Activated CD4-positive, alpha-beta T cell treated with anti-CD3 and anti-CD28 coated beads, Interleukin-10, Interleukin-2, amounts not matched to agents 100 ng/mL and 50 ng/mL, durations not matched to agents 16 hours and 8 hours (primary cell): ENCODE data around the gene ATXN3L.
"Not testable (repeated sequence)": the region's sequence is repeated elsewhere in the genome, so short reads cannot be mapped to it uniquely, and the experiment has no call there.

Source experiments
- DNase-seq: peaks from one replicate; pipeline ENCODE4 v3.0.0-alpha.2; 2020

Gene ATXN3L

GRCh38 chrX:13304052-13304451 lies 15.8 kb downstream of the ATXN3L start:
- DNase-seq: no peak

- DNase-seq: not testable (repeated sequence)
Measured at GRCh38 chrX:13303248-13303647, 16.6 kb downstream of the ATXN3L start.

- DNase-seq: no peak
Measured at GRCh38 chrX:13298836-13299235, 21.0 kb downstream of the ATXN3L start.

GRCh38 chrX:13295841-13296240 lies 24.0 kb downstream of the ATXN3L start:
- DNase-seq: no peak

GRCh38 chrX:13293700-13294099 lies 26.2 kb downstream of the ATXN3L start:
- no peak for DNase-seq

GRCh38 chrX:13290891-13291614 lies 28.8 kb downstream of the ATXN3L start:
- DNase-seq: no peak

- DNase-seq: no peak
Measured at GRCh38 chrX:13288671-13289070, 31.2 kb downstream of the ATXN3L start.

GRCh38 chrX:13287816-13288215 lies 32.0 kb downstream of the ATXN3L start:
- no peak for DNase-seq

- no peak for DNase-seq
Measured at GRCh38 chrX:13285693-13286092, 34.2 kb downstream of the ATXN3L start.

GRCh38 chrX:13285229-13285628 lies 34.6 kb downstream of the ATXN3L start:
- no peak for DNase-seq

GRCh38 chrX:13284570-13284969 lies 35.3 kb downstream of the ATXN3L start:
- DNase-seq: no peak

- DNase-seq: no peak
Measured at GRCh38 chrX:13283950-13284546, 35.8 kb downstream of the ATXN3L start.

GRCh38 chrX:13283512-13283911 lies 36.3 kb downstream of the ATXN3L start:
- no peak for DNase-seq

GRCh38 chrX:13281289-13281688 lies 38.6 kb downstream of the ATXN3L start:
- DNase-seq: no peak

- no peak for DNase-seq
Measured at GRCh38 chrX:13279279-13280018, 40.4 kb downstream of the ATXN3L start.

- DNase-seq: no peak
Measured at GRCh38 chrX:13277539-13277938, 42.3 kb downstream of the ATXN3L start.

GRCh38 chrX:13276991-13277390 lies 42.9 kb downstream of the ATXN3L start:
- DNase-seq: no peak

- DNase-seq: no peak
Measured at GRCh38 chrX:13275031-13275430, 44.8 kb downstream of the ATXN3L start.

- DNase-seq: no peak
Measured at GRCh38 chrX:13272426-13272825, 47.4 kb downstream of the ATXN3L start.

- DNase-seq: no peak
Measured at GRCh38 chrX:13271511-13271910, 48.3 kb downstream of the ATXN3L start.

- DNase-seq: no peak
Measured at GRCh38 chrX:13270360-13270759, 49.5 kb downstream of the ATXN3L start.

- DNase-seq: no peak
Measured at GRCh38 chrX:13268874-13269273, 51.0 kb downstream of the ATXN3L start.
